Measurements from ENCODE around the gene TGM3.

TGM3 gene, protein sequence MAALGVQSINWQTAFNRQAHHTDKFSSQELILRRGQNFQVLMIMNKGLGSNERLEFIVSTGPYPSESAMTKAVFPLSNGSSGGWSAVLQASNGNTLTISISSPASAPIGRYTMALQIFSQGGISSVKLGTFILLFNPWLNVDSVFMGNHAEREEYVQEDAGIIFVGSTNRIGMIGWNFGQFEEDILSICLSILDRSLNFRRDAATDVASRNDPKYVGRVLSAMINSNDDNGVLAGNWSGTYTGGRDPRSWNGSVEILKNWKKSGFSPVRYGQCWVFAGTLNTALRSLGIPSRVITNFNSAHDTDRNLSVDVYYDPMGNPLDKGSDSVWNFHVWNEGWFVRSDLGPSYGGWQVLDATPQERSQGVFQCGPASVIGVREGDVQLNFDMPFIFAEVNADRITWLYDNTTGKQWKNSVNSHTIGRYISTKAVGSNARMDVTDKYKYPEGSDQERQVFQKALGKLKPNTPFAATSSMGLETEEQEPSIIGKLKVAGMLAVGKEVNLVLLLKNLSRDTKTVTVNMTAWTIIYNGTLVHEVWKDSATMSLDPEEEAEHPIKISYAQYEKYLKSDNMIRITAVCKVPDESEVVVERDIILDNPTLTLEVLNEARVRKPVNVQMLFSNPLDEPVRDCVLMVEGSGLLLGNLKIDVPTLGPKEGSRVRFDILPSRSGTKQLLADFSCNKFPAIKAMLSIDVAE

DNA sequence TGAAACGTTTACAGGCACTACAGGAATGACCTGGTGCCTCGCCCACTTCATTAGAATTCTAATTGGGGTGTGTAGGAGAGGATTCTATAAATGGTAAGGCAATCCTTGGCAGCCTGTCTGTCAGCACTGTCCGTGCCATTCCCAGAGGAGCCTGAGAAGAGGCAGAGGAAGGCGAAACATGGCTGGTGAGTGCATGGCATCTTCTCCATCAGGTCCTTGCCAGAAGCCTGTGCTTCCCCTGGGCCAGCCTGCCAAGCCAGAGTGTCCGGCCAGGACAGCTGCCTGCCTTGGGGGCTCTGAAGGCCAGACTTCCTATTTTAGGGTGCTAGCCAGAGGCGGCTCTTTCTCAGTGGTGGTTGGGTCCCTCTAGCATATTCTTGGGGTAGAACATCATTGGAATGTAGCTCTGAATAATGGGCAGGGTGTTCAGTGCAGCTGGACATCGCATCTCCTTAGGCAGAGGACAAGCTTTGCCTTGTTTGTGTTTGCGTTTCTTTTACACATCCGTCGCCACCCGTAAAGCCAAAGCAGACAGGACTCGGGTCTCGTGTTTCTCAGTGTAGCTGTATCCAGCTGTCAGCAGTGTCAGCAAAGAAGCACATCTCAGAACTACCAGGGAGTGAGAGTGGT is at the start of gene TGM3:
Gene TGM3, plus strand, starts transcription at position 116 of the 630 bp plus-strand sequence. Its CDS starts 63 bp downstream, at position 179.
- DNase-seq (ENCODE audit: extremely low read depth, low read depth), result no peak
- TF ChIP-seq, protein P1, sequence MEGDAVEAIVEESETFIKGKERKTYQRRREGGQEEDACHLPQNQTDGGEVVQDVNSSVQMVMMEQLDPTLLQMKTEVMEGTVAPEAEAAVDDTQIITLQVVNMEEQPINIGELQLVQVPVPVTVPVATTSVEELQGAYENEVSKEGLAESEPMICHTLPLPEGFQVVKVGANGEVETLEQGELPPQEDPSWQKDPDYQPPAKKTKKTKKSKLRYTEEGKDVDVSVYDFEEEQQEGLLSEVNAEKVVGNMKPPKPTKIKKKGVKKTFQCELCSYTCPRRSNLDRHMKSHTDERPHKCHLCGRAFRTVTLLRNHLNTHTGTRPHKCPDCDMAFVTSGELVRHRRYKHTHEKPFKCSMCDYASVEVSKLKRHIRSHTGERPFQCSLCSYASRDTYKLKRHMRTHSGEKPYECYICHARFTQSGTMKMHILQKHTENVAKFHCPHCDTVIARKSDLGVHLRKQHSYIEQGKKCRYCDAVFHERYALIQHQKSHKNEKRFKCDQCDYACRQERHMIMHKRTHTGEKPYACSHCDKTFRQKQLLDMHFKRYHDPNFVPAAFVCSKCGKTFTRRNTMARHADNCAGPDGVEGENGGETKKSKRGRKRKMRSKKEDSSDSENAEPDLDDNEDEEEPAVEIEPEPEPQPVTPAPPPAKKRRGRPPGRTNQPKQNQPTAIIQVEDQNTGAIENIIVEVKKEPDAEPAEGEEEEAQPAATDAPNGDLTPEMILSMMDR (IDR thresholded peaks at IDR 0.05; ENCODE audit: low read depth, low read length), result no peak

- TF ChIP-seq, protein P1 (IDR thresholded peaks at IDR 0.05; ENCODE audit: low read depth, low read length), result no peak
- no peak for DNase-seq (ENCODE audit: extremely low read depth, low read depth)
Observed at GRCh38 chr20:2246069-2246491, 49.7 kb upstream of the TGM3 start.

DNA sequence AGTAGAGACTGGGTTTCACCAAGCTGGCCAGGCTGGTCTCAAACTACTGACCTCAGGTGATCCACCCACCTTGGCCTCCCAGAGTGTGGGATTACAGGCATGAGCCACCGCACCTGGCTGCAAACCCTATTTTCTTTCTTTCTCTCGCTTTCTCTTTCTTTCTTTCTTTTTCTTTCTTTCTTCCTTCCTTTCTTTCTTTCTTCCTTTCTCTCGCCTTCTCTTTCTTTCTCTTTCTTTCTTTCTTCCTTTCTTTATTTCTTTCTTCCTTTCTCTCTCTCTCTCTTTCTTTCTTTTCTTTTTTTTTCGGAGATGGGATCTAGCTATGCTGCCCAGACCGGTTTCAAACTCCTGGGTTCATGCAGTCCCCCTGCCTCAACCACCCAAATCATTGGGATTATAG is 47.0 kb upstream of the TGM3 start:
- DNase-seq (ENCODE audit: extremely low read depth, low read depth), result no peak
- TF ChIP-seq, protein P1 (IDR thresholded peaks at IDR 0.05; ENCODE audit: low read depth, low read length), result no peak

GRCh38 chr20:2249935-2250334 is 45.9 kb upstream of the TGM3 start:
- TF ChIP-seq, protein P1 (IDR thresholded peaks at IDR 0.05; ENCODE audit: low read depth, low read length), result no peak
- no peak for DNase-seq (ENCODE audit: extremely low read depth, low read depth)

GRCh38 chr20:2252419-2252997 is 43.3 kb upstream of the TGM3 start:
- DNase-seq (ENCODE audit: extremely low read depth, low read depth), result no peak
- TF ChIP-seq, protein P1 (IDR thresholded peaks at IDR 0.05; ENCODE audit: low read depth, low read length), result no peak

DNA sequence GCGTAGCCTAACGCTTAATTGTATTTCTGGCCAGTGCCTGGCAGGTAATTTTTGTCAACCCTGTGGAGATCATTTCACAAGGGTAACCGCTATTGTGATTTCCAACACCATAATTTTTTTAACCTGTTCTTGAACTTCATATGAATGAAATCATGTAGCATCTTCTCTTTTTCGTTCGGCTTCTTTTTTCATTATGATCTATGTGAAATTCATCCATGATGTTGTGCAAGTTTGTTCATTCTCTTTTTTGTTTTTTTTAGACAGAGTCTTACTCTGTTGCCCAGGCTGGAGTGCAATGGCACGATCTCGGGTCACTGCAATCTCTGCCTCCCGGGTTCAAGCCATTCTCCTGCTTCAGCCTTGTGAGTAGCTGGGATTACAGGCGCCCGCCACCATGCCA is 42.5 kb upstream of the TGM3 start:
- no peak for DNase-seq (ENCODE audit: extremely low read depth, low read depth)
- TF ChIP-seq, protein P1 (IDR thresholded peaks at IDR 0.05; ENCODE audit: low read depth, low read length), result no peak

Data from AG09319 (cell line).